HepG2 (cell line): Measurements from ENCODE around the gene FITM1. TPM values are rescaled to one million over a fixed set of nuclear protein-coding genes. Genes with fewer than 3 reads are reported as not detected.
A peak's percentile ranks its signal among the peaks of the same experiment; 100 is the strongest.

Experiments used
- ATAC-seq: fragments of 200-7000 bp; cut with Tn5 transposase; 3 replicates; pipeline ENCODE4 v1.9.1; 2020; ENCODE audit warnings: mild to moderate bottlenecking, moderate library complexity
- BruUV-seq: library from RNA; stranded (reverse); fragments of 400-500 nt; replicated peaks from 2 replicates; lab custom pipeline; 2021; lab: Mats Ljungman, UMichigan
- CTCF ChIA-PET: fragments of 300-600 bp; formaldehyde crosslinking; extraction: SDS; loops from one replicate; lab custom pipeline; 2021; ENCODE audit warnings: low total read pairs, inconsistent platforms, low intra/inter-chr PET ratio; lab: Yijun Ruan, JAX
- POLR2A ChIA-PET: fragments of 350-600 bp; sonication (Branson Sonifier 250); formaldehyde crosslinking; loops from one replicate; lab custom pipeline; 2020; ENCODE audit warnings: antibody characterized with exemption, inconsistent platforms; lab: Yijun Ruan, JAX
- DNase-seq: peaks from one replicate; pipeline ENCODE4 v3.0.0-alpha.2; 2015; ENCODE audit warnings: low spot score
- FAIRE-seq: peaks from 3 replicates; lab custom pipeline; 2011; peaks lifted over from hg19 to GRCh38; lab: Jason Lieb, UNC
- H2AFZ ChIP-seq: one replicate; pipeline ENCODE4 v1.6.1; 2011; ENCODE audit warnings: low read length, inconsistent platforms
- H3K27ac ChIP-seq: fragments of 300-600 bp; 3 replicates; pipeline ENCODE4 v1.8.0; 2011; ENCODE audit warnings: mixed run types, mild to moderate bottlenecking, mixed read lengths, low read length, inconsistent platforms; ENCODE audit not compliant: insufficient read depth; ENCODE audit errors: extremely low read length
- H3K27me3 ChIP-seq, 2 experiments: fragments of 200-600 bp in 1 of 2; 2 replicates in 1 of 2; 3 replicates in 1 of 2; pipeline versions ENCODE4 v1.6.0 to v1.8.0; 2011; ENCODE audit warnings: low read length in 2 of 2, mild to moderate bottlenecking in 2 of 2, moderate library complexity in 2 of 2, inconsistent platforms in 1 of 2; ENCODE audit not compliant: insufficient read depth in 2 of 2, control insufficient read depth in 1 of 2
- H3K36me3 ChIP-seq, 2 experiments: fragments of 200-600 bp in 1 of 2; replicated peaks in 1 of 2; 2 replicates in 1 of 2; 3 replicates in 1 of 2; pipeline versions ENCODE4 v1.5.1 to v1.8.0; 2011; ENCODE audit warnings: low read length in 2 of 2, inconsistent platforms in 1 of 2; ENCODE audit not compliant: insufficient read depth in 2 of 2, control insufficient read depth in 1 of 2
- H3K4me1 ChIP-seq: 2 replicates; pipeline ENCODE4 v1.5.1; 2012; ENCODE audit warnings: low read length, inconsistent platforms; ENCODE audit not compliant: insufficient read depth
- H3K4me2 ChIP-seq: 2 replicates; pipeline ENCODE4 v1.6.0; 2011; ENCODE audit warnings: low read depth, low read length, inconsistent platforms
- H3K4me3 ChIP-seq, 3 experiments: fragments of 200-600 bp in 1 of 3; sonication (generic), shearing (Covaris generic) in 1 of 3; replicated peaks in 1 of 3; 2 replicates each; pipeline ENCODE4 v1.5.1; 2011 to 2016; ENCODE audit warnings: low read length in 3 of 3, inconsistent platforms in 2 of 3, low read depth in 2 of 3, mild to moderate bottlenecking in 2 of 3, control low read depth in 1 of 3, mixed read lengths in 1 of 3; ENCODE audit not compliant: insufficient read depth in 1 of 3
- H3K79me2 ChIP-seq: one replicate; pipeline ENCODE4 v1.6.1; 2011; ENCODE audit warnings: low read length, inconsistent platforms; ENCODE audit not compliant: insufficient read depth
- H3K9ac ChIP-seq: 2 replicates; pipeline ENCODE4 v1.6.0; 2011; ENCODE audit warnings: mild to moderate bottlenecking, low read depth, low read length, inconsistent platforms; ENCODE audit not compliant: insufficient read depth
- H3K9me3 ChIP-seq: 2 replicates; pipeline ENCODE4 v1.5.1; 2012; ENCODE audit warnings: mild to moderate bottlenecking, low read length
- H4K20me1 ChIP-seq: 2 replicates; pipeline ENCODE4 v1.6.0; 2011; ENCODE audit warnings: inconsistent platforms, mild to moderate bottlenecking, low read length, moderate library complexity; ENCODE audit not compliant: insufficient read depth
- AGO2 ChIP-seq: fragments of 200-400 bp; formaldehyde crosslinking; optimal IDR thresholded peaks from 2 replicates; pipeline ENCODE3; 2017; ENCODE audit warnings: mild to moderate bottlenecking, low read depth, low read length, moderate library complexity
- DNMT1 ChIP-seq: sonication (generic); formaldehyde crosslinking; IDR thresholded peaks from 2 replicates; pipeline ENCODE4 v1.5.1; 2020; ENCODE audit warnings: mild to moderate bottlenecking, missing genetic modification reagents
- HNRNPK ChIP-seq: fragments of 200-400 bp; formaldehyde crosslinking; IDR thresholded peaks from 2 replicates; pipeline ENCODE4 v1.6.1; 2018; ENCODE audit warnings: low read length, low read depth, moderate library complexity, mild to moderate bottlenecking; ENCODE audit not compliant: poor library complexity, severe bottlenecking
- NONO ChIP-seq, 2 experiments: fragments of 450-650 bp in 1 of 2; sonication (generic) in 1 of 2; formaldehyde crosslinking in 1 of 2; IDR thresholded peaks in 1 of 2; conservative IDR thresholded peaks in 1 of 2; 2 replicates each; pipeline versions ENCODE4 v1.6.1 to v1.8.0; 2017 to 2022; ENCODE audit warnings: mild to moderate bottlenecking in 1 of 2, missing genetic modification reagents in 1 of 2, moderate library complexity in 1 of 2
- PTBP1 ChIP-seq: fragments of 200-400 bp; formaldehyde crosslinking; IDR thresholded peaks from 2 replicates; pipeline ENCODE4 v1.6.1; 2018; ENCODE audit warnings: low read length, low read depth; ENCODE audit not compliant: poor library complexity, severe bottlenecking
- TGIF2 ChIP-seq: IDR thresholded peaks from 2 replicates; pipeline ENCODE4 v1.6.1; 2016; ENCODE audit warnings: control low read depth, missing compliant biosample characterization
- ZBTB1 ChIP-seq: sonication (generic); formaldehyde crosslinking; IDR thresholded peaks from 2 replicates; pipeline ENCODE4 v1.4.0; 2020; ENCODE audit warnings: missing genetic modification reagents, borderline replicate concordance
- ZBTB3 ChIP-seq: sonication (generic); formaldehyde crosslinking; IDR thresholded peaks from 2 replicates; pipeline ENCODE4 v1.4.0; 2020; ENCODE audit warnings: low read depth, mild to moderate bottlenecking, moderate library complexity, missing genetic modification reagents, borderline replicate concordance
- ZBTB38 ChIP-seq: sonication (generic); formaldehyde crosslinking; IDR thresholded peaks from 2 replicates; pipeline ENCODE4 v1.5.1; 2020; ENCODE audit warnings: mild to moderate bottlenecking, missing genetic modification reagents
- ZC3H4 ChIP-seq: sonication (generic); formaldehyde crosslinking; IDR thresholded peaks from 2 replicates; pipeline ENCODE4 v1.4.0; 2020; ENCODE audit warnings: missing genetic modification reagents, borderline replicate concordance
- ZNF724P ChIP-seq: sonication (generic); formaldehyde crosslinking; IDR thresholded peaks from 2 replicates; pipeline ENCODE4 v1.8.0; 2022; ENCODE audit warnings: missing genetic modification reagents, borderline replicate concordance
- ZNF768 ChIP-seq: sonication (generic); formaldehyde crosslinking; IDR thresholded peaks from 2 replicates; pipeline ENCODE4 v1.4.0; 2020; ENCODE audit warnings: missing genetic modification reagents
- WGBS: methylation state at CpG from one replicate; pipeline ENCODE4 v1.1.6; 2017; ENCODE audit warnings: low lambda C conversion rate; 5-methylcytosine and 5-hydroxymethylcytosine counted together
- in situ Hi-C: cut with HindIII; loops from 2 replicates; pipeline ENCODE4 v1.10.0; 2017; ENCODE audit warnings: low pct_unique_long_range_greater_than_20kb; ENCODE audit not compliant: extremely low pct_ligation_motif_present
- intact Hi-C: fragments of 100-400 bp; cut with micrococcal nuclease; formaldehyde crosslinking; loops from one replicate; pipeline ENCODE4 v1.10.0; 2022; ENCODE audit not compliant: unreplicated experiment
- polyA plus RNA-seq, 8 experiments: library from polyadenylated mRNA; depleted of rRNA in 3 of 8; stranded (reverse) in 7 of 8; unstranded in 1 of 8; fragments of >200 nt; fragmentation: Illumina TruSeq in 4 of 8; extraction: Trizol in 4 of 8; gene quantifications; 2 replicates each; pipeline versions ENCODE4 v1.2.1 to v1.2.3, GENCODE V29; 2011 to 2016; ENCODE audit warnings: low read depth in 4 of 8, missing spikeins in 1 of 8, mixed read lengths in 1 of 8; ENCODE audit not compliant: insufficient read depth in 1 of 8
- total RNA-seq, 5 experiments: library from RNA; depleted of rRNA; stranded (reverse); fragments of >200 nt; fragmentation: Illumina TruSeq; extraction: Trizol; gene quantifications; 2 replicates each; pipeline ENCODE4 v1.2.3, GENCODE V29; 2016; ENCODE audit warnings: low read depth in 1 of 5
- TF ChIP-seq, protein P1 (sequence below): IDR thresholded peaks from 2 replicates; pipeline ENCODE4 v1.6.1; 2016; ENCODE audit warnings: missing biosample characterization, missing genetic modification reagents, low read depth

FITM1 gene
- total and polyA plus RNA-seq, 2 of the 13 experiments (the other 11 are each of a cell fraction or from before 2014, with no cell fraction given), result 2.7 to 5.8 TPM

DNA sequence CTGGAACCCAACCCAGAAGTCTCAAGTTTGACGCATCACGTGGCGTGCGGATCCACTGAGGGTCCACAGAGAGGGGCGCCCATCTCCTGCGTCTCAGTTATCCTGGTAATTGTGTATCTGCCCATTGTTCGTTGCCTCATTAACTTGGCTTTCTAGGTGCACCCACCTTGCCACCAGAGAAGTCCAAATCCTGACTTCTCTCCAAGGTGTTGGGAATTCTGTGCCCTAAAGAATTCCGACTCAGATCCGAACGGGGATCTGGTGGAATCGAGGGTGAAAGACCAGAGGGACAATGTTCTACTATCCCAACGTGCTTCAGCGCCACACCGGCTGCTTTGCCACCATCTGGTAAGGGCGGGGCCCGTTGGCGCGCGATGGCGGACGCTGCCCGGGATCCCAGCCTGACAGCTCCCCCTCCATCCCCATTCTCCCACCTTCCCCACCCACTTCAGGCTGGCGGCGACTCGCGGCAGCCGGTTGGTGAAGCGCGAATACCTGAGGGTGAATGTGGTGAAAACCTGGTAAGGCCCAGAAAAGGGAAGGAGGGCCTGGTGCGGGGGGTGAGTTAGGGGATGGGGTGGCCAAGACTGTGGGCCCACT, 41.9 kb downstream of the FITM1 start:
- H4K20me1 ChIP-seq, result no peaks in the 10 kb centered on the region
- ATAC-seq (no peak), DNase-seq (no peak), FAIRE-seq (no peak)
- 0 out of 2 replicates have a peak, but pooled peaks have one; percentile 17 for TF ChIP-seq DNMT1 (CRISPR knock-in tag)
- peak; percentile 62 for TF ChIP-seq HNRNPK
- 0 out of 2 replicates have a peak, but pooled peaks have one; percentile 22 for TF ChIP-seq ZNF768 (CRISPR knock-in tag)
- TF ChIP-seq AGO2, result peak; percentile 38
- no peak for TF ChIP-seq TGIF2 (CRISPR knock-in tag)
- no peak overlapping the region for H3K27ac ChIP-seq
- no peaks in the 10 kb centered on the region for H3K4me1 ChIP-seq
- in situ Hi-C loops (no loop called here), intact Hi-C loops (no loop called here)
- 94% methylated on average over 30 of the region's 30 CpGs for WGBS
- no peaks in the 10 kb centered on the region for H3K79me2 ChIP-seq
- BruUV-seq, result no TSS peak
- ChIA-PET POLR2A (interaction anchor here (1.0 to 3.3 kb wide), 4 partner anchors 9 to 26 kb away, joined by 3 to 13 read pairs (median 8); partner anchors contain the start of genes IRF9, PSME2 and RNF31), CTCF (no interaction called here)
- H3K36me3 ChIP-seq, result peaks cover 0 to 9% of the 10 kb centered on the region in 2 experiments; a peak in 2 of 5 replicates
- no peaks in the 10 kb centered on the region for H3K9me3 ChIP-seq
- no peak overlapping the region for H3K9ac ChIP-seq
- no peak overlapping the region for H3K4me3 ChIP-seq
- no peaks in the 10 kb centered on the region for H3K27me3 ChIP-seq
- H2AFZ ChIP-seq, result no peak overlapping the region
- H3K4me2 ChIP-seq, result no peak overlapping the region

DNA sequence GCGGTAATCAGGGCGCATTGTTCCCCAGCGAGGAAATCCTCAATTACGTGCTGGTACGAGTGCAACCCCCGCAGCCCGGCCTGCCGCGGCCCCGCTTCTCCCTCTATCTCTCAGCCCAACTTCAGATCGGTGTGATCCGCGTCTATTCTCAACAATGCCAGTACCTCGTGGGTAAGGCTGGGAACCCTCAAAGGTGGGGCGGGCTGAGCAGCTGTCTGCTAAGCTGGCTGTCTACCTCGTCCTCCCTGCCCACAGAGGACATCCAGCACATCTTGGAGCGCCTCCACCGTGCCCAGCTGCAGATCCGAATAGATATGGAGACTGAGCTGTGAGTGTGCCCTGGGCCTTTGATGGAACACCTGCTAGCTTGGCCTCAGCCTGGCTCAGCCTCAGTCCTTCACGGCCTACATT, 42.4 kb downstream of the FITM1 start:
- no peak for DNase-seq
- no peak overlapping the region for H3K4me3 ChIP-seq
- H3K9me3 ChIP-seq, result no peaks in the 10 kb centered on the region
- H3K79me2 ChIP-seq, result no peaks in the 10 kb centered on the region
- H2AFZ ChIP-seq, result no peak overlapping the region
- no peaks in the 10 kb centered on the region for H3K27me3 ChIP-seq
- CTCF ChIA-PET, result no interaction called here
- FAIRE-seq, result no peak
- no peak overlapping the region for H3K4me2 ChIP-seq
- H3K9ac ChIP-seq, result no peak overlapping the region
- H3K36me3 ChIP-seq, result peaks cover 4 to 9% of the 10 kb centered on the region in 2 experiments; a peak in 3 of 5 replicates
- POLR2A ChIA-PET, result interaction anchor here (1.0 to 3.3 kb wide), 4 partner anchors 8 to 26 kb away, joined by 3 to 13 read pairs (median 8); partner anchors contain the start of genes IRF9, PSME2 and RNF31
- H3K27ac ChIP-seq, result no peak overlapping the region
- no TSS peak for BruUV-seq
- WGBS, result 92% methylated on average over 20 of the region's 20 CpGs
- no peaks in the 10 kb centered on the region for H4K20me1 ChIP-seq
- in situ Hi-C loops, result no loop called here
- ATAC-seq, result peak; percentile 12
- intact Hi-C loops, result no loop called here
- H3K4me1 ChIP-seq, result no peaks in the 10 kb centered on the region
- TF ChIP-seq, protein P1, sequence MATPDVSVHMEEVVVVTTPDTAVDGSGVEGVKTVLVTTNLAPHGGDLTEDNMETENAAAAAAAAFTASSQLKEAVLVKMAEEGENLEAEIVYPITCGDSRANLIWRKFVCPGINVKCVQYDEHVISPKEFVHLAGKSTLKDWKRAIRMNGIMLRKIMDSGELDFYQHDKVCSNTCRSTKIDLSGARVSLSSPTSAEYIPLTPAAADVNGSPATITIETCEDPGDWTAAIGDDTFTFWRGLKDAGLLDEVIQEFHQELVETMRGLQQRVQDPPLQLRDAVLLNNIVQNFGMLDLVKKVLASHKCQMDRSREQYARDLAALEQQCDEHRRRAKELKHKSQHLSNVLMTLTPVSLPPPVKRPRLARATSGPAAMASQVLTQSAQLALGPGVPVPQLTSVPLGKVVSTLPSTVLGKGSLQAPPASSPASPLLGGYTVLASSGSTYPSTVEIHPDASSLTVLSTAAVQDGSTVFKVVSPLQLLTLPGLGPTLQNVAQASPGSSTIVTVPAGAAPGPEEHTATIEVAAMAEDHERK (CRISPR knock-in tag), result no peak
- no peak for TF ChIP-seq NONO (IDR thresholded peaks at IDR 0.05)
- no peak for TF ChIP-seq NONO (CRISPR knock-in tag; conservative IDR thresholded peaks at IDR 0.05)
- TF ChIP-seq PTBP1, result no peak
- no peak for TF ChIP-seq ZBTB1 (CRISPR knock-in tag)
- TF ChIP-seq ZNF724P (CRISPR knock-in tag), result no peak
- TF ChIP-seq ZBTB38 (CRISPR knock-in tag), result peak; percentile 76
- TF ChIP-seq ZBTB3 (CRISPR knock-in tag), result no peak
- TF ChIP-seq ZC3H4 (CRISPR knock-in tag), result no peak
